ENCODE data around the gene CCDC171. TPM values are rescaled to one million over a fixed set of nuclear protein-coding genes. Genes with fewer than 3 reads are reported as not detected.

CCDC171 gene
- total and polyA plus RNA-seq, 12 donors: 1.2 to 4.9 (median 2.7) TPM

DNA sequence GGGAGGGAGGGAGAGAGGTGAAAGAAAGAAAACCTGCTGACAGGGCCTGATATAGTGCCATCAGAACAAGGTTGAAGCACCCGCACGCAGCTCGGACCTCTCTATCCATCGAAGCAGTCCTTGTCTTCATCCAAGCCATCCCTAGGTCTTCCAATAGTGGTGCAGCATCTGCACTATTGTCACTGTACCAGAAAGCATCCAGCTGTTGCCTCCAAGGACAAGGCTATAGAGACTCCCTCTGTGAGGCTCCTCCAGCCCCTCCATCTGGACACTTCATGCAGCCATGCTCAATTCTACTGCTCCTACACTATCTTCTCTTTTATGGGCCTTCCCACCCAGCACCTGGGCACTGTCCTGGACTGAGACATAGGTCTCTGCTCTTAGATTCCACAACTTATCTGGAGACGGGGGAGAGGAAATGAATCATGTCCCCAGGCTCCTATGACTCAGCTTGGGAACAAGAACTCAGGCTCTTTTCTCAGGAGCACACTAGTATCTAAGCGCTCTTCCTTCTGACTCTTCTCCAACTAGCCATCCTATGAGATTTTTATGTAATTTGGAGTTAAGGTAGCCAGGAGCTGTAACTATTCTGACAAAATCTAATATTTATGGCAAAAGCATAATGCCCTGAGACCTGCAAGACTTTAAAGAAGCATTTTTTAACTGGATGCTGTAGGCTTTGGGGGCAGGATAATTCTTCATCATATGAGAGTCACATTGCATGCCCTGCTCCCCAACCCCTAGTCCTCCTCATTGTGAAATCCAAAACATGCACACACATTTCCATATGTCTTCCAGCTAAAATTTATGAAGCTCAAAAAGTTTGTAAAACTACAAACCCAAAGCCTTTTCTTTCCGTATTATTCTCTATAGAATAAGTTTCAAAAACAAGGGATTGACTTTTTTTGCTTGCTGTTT, 446.8 kb downstream of the CCDC171 start:
- Histone ChIP-seq H3K4me1 (replicated peaks in 1 of 2) (no peaks in the 10 kb centered on the region), H3K9me3 (replicated peaks in 1 of 3) (no peaks in the 10 kb centered on the region), H3K4me3 (no peak overlapping the region), H3K36me3 (replicated peaks in 1 of 2) (no peaks in the 10 kb centered on the region), H3K27me3 (no peaks in the 10 kb centered on the region), H3K27ac (no peak overlapping the region)
- TF ChIP-seq POLR2A (IDR thresholded peaks at IDR 0.05): no peak
- TF ChIP-seq, protein P1, sequence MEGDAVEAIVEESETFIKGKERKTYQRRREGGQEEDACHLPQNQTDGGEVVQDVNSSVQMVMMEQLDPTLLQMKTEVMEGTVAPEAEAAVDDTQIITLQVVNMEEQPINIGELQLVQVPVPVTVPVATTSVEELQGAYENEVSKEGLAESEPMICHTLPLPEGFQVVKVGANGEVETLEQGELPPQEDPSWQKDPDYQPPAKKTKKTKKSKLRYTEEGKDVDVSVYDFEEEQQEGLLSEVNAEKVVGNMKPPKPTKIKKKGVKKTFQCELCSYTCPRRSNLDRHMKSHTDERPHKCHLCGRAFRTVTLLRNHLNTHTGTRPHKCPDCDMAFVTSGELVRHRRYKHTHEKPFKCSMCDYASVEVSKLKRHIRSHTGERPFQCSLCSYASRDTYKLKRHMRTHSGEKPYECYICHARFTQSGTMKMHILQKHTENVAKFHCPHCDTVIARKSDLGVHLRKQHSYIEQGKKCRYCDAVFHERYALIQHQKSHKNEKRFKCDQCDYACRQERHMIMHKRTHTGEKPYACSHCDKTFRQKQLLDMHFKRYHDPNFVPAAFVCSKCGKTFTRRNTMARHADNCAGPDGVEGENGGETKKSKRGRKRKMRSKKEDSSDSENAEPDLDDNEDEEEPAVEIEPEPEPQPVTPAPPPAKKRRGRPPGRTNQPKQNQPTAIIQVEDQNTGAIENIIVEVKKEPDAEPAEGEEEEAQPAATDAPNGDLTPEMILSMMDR (IDR thresholded peaks at IDR 0.05): no peak
- WGBS, 4 donors: 72 to 79% (median 75%) methylated on average over 7 of the region's 7 CpGs
- no peak for DNase-seq
- intact Hi-C loops (cut with DNase I): no loop called here

DNA sequence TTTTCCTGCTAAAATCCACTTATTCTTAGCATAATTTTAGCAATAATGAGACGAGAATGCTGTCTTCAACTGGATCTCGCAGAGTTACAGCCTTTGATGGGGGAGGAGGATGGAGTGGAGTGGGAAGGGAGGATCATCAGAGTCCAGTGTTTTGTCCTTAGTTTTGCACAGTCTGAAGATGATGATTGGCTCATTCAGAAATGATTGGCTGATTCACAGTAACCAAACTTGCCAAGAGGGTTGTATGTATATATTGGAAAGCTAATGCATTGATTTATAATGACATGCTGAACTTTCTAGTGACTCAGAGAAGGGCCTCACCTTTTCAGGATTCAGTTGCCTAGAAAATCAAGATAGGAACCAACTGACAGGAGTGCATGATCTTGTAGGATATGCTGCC, 448.0 kb downstream of the CCDC171 start:
- no peak overlapping the region for H3K4me3 ChIP-seq
- TF ChIP-seq, protein P1 (IDR thresholded peaks at IDR 0.05): no peak
- no peak for TF ChIP-seq POLR2A (IDR thresholded peaks at IDR 0.05)
- no peaks in the 10 kb centered on the region for H3K4me1 ChIP-seq (replicated peaks in 1 of 2)
- H3K27ac ChIP-seq: no peak overlapping the region
- 85 to 94% (median 87%) methylated on average over 2 of the region's 2 CpGs for WGBS, 4 donors
- H3K36me3 ChIP-seq (replicated peaks in 1 of 2): no peaks in the 10 kb centered on the region
- intact Hi-C loops (cut with DNase I): no loop called here
- H3K27me3 ChIP-seq: no peaks in the 10 kb centered on the region
- no peak for DNase-seq
- H3K9me3 ChIP-seq (replicated peaks in 1 of 3): no peaks in the 10 kb centered on the region

DNA sequence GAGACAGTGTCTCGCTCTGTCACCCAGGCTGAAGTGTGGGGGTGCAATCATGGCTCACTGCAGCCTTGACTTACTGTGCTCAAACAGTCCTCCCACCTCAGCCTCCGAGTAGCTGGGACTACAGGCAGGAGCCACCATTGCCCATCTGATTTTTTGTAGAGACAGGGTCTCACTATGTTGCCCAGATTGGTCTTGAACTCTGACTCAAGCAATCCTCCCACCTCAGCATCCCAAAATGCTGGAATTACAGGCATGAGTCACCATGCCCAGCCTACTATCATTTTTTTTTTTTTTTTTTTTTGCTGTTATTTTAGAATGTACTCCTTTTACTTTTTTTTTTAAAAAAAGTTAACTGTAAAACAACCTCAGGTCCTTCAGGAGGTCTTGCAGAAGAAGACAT, 449.0 kb downstream of the CCDC171 start:
- no peaks in the 10 kb centered on the region for H3K4me1 ChIP-seq (replicated peaks in 1 of 2)
- intact Hi-C loops (cut with DNase I): no loop called here
- H3K9me3 ChIP-seq (replicated peaks in 1 of 3): no peaks in the 10 kb centered on the region
- H3K27me3 ChIP-seq: no peaks in the 10 kb centered on the region
- H3K4me3 ChIP-seq: no peak overlapping the region
- DNase-seq: no peak
- no peak for TF ChIP-seq POLR2A (IDR thresholded peaks at IDR 0.05)
- TF ChIP-seq, protein P1 (IDR thresholded peaks at IDR 0.05): no peak
- WGBS, 4 donors: 85 to 100% (median 92%) methylated on average over 2 of the region's 2 CpGs
- no peaks in the 10 kb centered on the region for H3K36me3 ChIP-seq (replicated peaks in 1 of 2)
- H3K27ac ChIP-seq: no peak overlapping the region

DNA sequence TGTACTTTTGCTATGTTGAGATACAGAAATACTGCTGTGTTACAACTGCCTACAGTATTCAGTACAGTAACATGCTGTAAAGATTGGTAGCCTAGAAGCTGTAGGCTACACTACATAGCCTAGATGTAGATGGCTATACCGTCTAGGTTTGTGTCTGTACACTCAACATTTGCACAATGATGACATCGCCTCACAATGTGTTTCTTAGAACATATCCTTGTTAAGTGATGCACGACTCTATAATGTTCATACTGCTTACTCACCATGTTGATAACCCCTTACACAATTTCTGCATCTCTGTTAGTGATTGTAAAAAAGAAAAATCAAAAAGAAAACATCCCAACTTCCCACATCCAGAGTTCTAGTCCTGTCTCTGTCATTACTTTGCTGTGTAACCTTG, 450.0 kb downstream of the CCDC171 start:
- Histone ChIP-seq H3K27me3 (no peaks in the 10 kb centered on the region), H3K9me3 (replicated peaks in 1 of 3) (no peaks in the 10 kb centered on the region), H3K36me3 (replicated peaks in 1 of 2) (no peaks in the 10 kb centered on the region), H3K4me1 (replicated peaks in 1 of 2) (no peaks in the 10 kb centered on the region), H3K4me3 (no peak overlapping the region), H3K27ac (no peak overlapping the region)
- DNase-seq: no peak
- intact Hi-C loops (cut with DNase I): no loop called here
- TF ChIP-seq, protein P1 (IDR thresholded peaks at IDR 0.05): no peak
- no peak for TF ChIP-seq POLR2A (IDR thresholded peaks at IDR 0.05)
- 81 to 96% (median 87%) methylated on average over 3 of the region's 3 CpGs for WGBS, 4 donors
